HG03025 (cell line): Measurements from ENCODE around the gene LHX2.

Source experiments
- ATAC-seq: cut with Tn5 transposase; IDR thresholded peaks from one replicate; pipeline ENCODE4 v1.9.1; 2021; ENCODE audit warnings: mild to moderate bottlenecking, moderate library complexity; ENCODE audit not compliant: unreplicated experiment, low FRiP score

Gene LHX2

GRCh38 chr9:123998970-123999621 lies 12.5 kb upstream of the LHX2 start:
- no peak for ATAC-seq

GRCh38 chr9:123999661-124000060 lies 11.9 kb upstream of the LHX2 start:
- no peak for ATAC-seq

GRCh38 chr9:124000161-124000783 lies 11.3 kb upstream of the LHX2 start:
- no peak for ATAC-seq

GRCh38 chr9:124000784-124001457 lies 10.6 kb upstream of the LHX2 start:
- ATAC-seq = no peak

GRCh38 chr9:124001458-124001799 lies 10.1 kb upstream of the LHX2 start:
- no peak for ATAC-seq

- ATAC-seq = no peak
Observed at GRCh38 chr9:124001866-124002525, 9.6 kb upstream of the LHX2 start.

- ATAC-seq = no peak
Observed at GRCh38 chr9:124003636-124004349, 7.8 kb upstream of the LHX2 start.

GRCh38 chr9:124004593-124004992 lies 7.0 kb upstream of the LHX2 start:
- ATAC-seq = no peak

GRCh38 chr9:124005029-124005771 lies 6.4 kb upstream of the LHX2 start:
- no peak for ATAC-seq

- ATAC-seq = no peak
Observed at GRCh38 chr9:124006448-124007361, 4.9 kb upstream of the LHX2 start.

- no peak for ATAC-seq
Observed at GRCh38 chr9:124007565-124008302, 3.8 kb upstream of the LHX2 start.

- no peak for ATAC-seq
Observed at GRCh38 chr9:124008303-124008693, 3.3 kb upstream of the LHX2 start.

GRCh38 chr9:124008694-124009530 lies 2.7 kb upstream of the LHX2 start:
- no peak for ATAC-seq

- no peak for ATAC-seq
Observed at GRCh38 chr9:124009531-124010217, 1.9 kb upstream of the LHX2 start.

GRCh38 chr9:124010303-124010664 lies 1.3 kb upstream of the LHX2 start:
- ATAC-seq = no peak

- ATAC-seq = no peak
Observed at GRCh38 chr9:124010665-124011321, 775 bp upstream of the LHX2 start.
